HL-60 (cell line): ENCODE data around the gene HCFC1R1.
A peak's percentile ranks its signal among the peaks of the same experiment; 100 is the strongest.
"Not testable (repeated sequence)": the region's sequence is repeated elsewhere in the genome, so short reads cannot be mapped to it uniquely, and the experiment has no call there.

Experiments
- DNase-seq, 2 experiments: peaks; one replicate each; pipeline ENCODE4 v3.0.0-alpha.2; 2010 to 2020; ENCODE audit warnings: low read depth in 1 of 2, low spot score in 1 of 2
- H3K27ac ChIP-seq: fragments of 250-450 bp; sonication (Bioruptor Pico); replicated peaks from 2 replicates; pipeline ENCODE4 v1.5.1; 2020; ENCODE audit warnings: mild to moderate bottlenecking, moderate library complexity
- H3K27me3 ChIP-seq: fragments of 250-450 bp; sonication (Bioruptor Pico); 2 replicates; pipeline ENCODE4 v1.5.1; 2021; ENCODE audit warnings: mild to moderate bottlenecking, moderate library complexity; ENCODE audit not compliant: insufficient read depth, poor library complexity, severe bottlenecking
- H3K4me3 ChIP-seq: replicated peaks from 2 replicates; pipeline ENCODE4 v1.5.1; 2011; ENCODE audit warnings: mild to moderate bottlenecking, control low read depth, low read length; ENCODE audit not compliant: insufficient read depth
- GABPA ChIP-seq: IDR thresholded peaks from 2 replicates; pipeline ENCODE4 v1.6.1; 2012; ENCODE audit warnings: low read depth
- POLR2AphosphoS5 ChIP-seq: IDR thresholded peaks from 2 replicates; pipeline ENCODE4 v1.6.1; 2012; ENCODE audit warnings: low read depth
- REST ChIP-seq: IDR thresholded peaks from 2 replicates; pipeline ENCODE4 v1.6.1; 2012; ENCODE audit warnings: low read depth; ENCODE audit not compliant: insufficient replicate concordance
- SPI1 ChIP-seq: IDR thresholded peaks from 2 replicates; pipeline ENCODE4 v1.6.1; 2012; ENCODE audit warnings: low read depth, mild to moderate bottlenecking, borderline replicate concordance
- long read RNA-seq: library from polyadenylated mRNA; unstranded; transcript quantifications from one replicate; pipeline ENCODE4 v2.0.0, GENCODE V29; 2020
- TF ChIP-seq, protein P1 (sequence below): IDR thresholded peaks from one replicate; pipeline ENCODE4 v1.5.1; 2011; ENCODE audit warnings: low read length, control low read depth, inconsistent platforms; ENCODE audit not compliant: insufficient read depth

HCFC1R1 gene
- long read RNA-seq, transcript HCFC1R1-208 (2 exons, 1,365 nt) = major isoform, 6 of 18 reads
- long read RNA-seq, transcript HCFC1R1-201 (4 exons, 965 nt) = minor isoform, 5 of 18 reads
- long read RNA-seq, partial matches to known transcripts = 1 of 18 reads
- long read RNA-seq, other reads (novel, unspliced or antisense) = 1 of 18 reads

DNA sequence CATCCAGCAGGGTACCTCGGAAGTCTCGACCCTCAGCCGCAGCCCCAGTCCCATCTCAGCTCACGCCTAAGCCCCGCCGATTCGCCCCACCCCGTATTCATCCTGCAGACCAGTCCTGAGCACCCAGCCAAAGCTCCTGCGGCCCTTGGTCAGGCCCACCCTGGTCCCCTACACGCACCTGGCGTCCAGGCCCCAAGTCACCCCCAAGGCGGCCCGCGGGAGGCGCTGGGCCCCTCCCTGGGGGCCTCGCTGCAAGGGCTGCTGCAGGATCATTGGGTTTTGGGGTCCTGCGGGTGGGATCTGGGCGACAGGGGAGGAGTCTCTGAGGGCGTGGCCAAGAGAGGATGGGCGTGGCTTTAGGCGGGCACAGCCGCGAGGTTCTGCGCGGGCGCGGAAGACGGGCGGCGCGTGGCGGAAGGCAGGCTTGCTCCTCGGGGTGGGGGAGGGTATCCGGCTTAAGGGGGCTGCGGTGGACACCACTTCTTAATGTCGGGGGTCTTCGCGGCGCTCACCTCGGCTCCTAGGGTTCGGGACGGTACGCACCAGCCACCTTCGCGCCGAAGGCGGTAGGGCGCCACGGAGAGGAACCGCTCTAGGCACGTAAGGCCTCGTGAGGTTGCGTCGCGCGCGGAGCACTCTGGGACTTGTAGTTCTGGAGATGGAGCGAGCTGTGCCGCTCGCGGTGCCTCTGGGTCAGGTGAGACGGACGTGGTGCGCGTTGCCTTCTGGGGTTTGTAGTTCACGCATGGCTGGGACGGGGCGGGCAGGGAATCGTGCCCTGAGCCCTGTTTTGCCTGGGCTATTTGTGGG is at the start of gene HCFC1R1, which contains the start of gene THOC6:
Gene HCFC1R1, minus strand, starts transcription at position 274 of the 810 bp plus-strand sequence. Its CDS starts 1 bp downstream, at position 273.
Gene THOC6, plus strand, starts transcription at position 367 of the 810 bp plus-strand sequence. Its CDS starts 292 bp downstream, at position 659.
- DNase-seq = peak; percentile 97 to 99
- peak; percentile 85; the same call in 1 of the 2 replicates for TF ChIP-seq POLR2AphosphoS5
- peak; percentile 52; the same call in 1 of the 2 replicates for TF ChIP-seq SPI1
- no peak for TF ChIP-seq GABPA
- TF ChIP-seq, protein P1, sequence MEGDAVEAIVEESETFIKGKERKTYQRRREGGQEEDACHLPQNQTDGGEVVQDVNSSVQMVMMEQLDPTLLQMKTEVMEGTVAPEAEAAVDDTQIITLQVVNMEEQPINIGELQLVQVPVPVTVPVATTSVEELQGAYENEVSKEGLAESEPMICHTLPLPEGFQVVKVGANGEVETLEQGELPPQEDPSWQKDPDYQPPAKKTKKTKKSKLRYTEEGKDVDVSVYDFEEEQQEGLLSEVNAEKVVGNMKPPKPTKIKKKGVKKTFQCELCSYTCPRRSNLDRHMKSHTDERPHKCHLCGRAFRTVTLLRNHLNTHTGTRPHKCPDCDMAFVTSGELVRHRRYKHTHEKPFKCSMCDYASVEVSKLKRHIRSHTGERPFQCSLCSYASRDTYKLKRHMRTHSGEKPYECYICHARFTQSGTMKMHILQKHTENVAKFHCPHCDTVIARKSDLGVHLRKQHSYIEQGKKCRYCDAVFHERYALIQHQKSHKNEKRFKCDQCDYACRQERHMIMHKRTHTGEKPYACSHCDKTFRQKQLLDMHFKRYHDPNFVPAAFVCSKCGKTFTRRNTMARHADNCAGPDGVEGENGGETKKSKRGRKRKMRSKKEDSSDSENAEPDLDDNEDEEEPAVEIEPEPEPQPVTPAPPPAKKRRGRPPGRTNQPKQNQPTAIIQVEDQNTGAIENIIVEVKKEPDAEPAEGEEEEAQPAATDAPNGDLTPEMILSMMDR = no peak
- no peak for TF ChIP-seq REST
- Histone ChIP-seq H3K27me3 (peaks cover 1% of the 10 kb centered on the region), H3K4me3 (peak within 1 kb of the TSS; percentile 80), H3K27ac (peak within 1 kb of the TSS; percentile 98)

GRCh38 chr16:3073448-3073847 is 49.7 kb upstream of the HCFC1R1 start:
- TF ChIP-seq SPI1 (no peak), REST (no peak), GABPA (no peak), POLR2AphosphoS5 (no peak)
- TF ChIP-seq, protein P1 = no peak
- Histone ChIP-seq H3K27ac (peak overlapping the region; percentile 29; the same call in 1 of the 2 replicates), H3K27me3 (no peaks in the 10 kb centered on the region), H3K4me3 (no peak overlapping the region)
- no peak for DNase-seq

GRCh38 chr16:3072576-3073263 is 49.0 kb upstream of the HCFC1R1 start:
- H3K4me3 ChIP-seq, DNase-seq, H3K27ac ChIP-seq, H3K27me3 ChIP-seq: not testable (repeated sequence)

DNA sequence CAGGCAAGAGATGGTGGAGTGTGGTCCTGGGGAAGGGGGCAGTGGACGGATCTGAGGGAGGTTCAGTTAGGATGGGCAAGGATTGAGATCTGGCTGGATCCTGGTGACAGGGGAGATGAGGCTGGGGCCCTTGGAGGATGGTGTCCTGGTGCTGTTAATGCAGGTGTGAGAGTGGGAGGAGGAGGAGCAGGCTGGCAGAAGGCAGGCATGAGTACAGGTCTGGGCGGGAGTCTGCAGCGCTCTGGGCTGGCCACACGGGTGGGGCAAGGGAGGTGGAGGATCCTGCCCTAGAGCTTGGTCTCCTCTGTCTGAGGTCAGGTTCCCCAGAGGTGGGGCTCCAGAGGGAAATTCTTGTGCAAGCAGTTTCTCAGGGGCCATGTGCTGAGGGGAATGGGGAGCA is 48.4 kb upstream of the HCFC1R1 start:
- not testable (repeated sequence) for H3K27ac ChIP-seq, H3K4me3 ChIP-seq, H3K27me3 ChIP-seq
- peak in 1 of 2 experiments; percentile 53 for DNase-seq
